H1 (cell line): Measurements from ENCODE around the gene UBE2D4. TPM values are rescaled to one million over a fixed set of nuclear protein-coding genes. Genes with fewer than 3 reads are reported as not detected.

Experiments
- CTCF ChIA-PET: fragments of 300-600 bp; sonication (Branson Sonifier 250); formaldehyde crosslinking; loops from one replicate; lab custom pipeline; 2021; ENCODE audit not compliant: partially characterized antibody; lab: Charles Lee
- POLR2A ChIA-PET: fragments of 300-600 bp; sonication (Branson Sonifier 250); formaldehyde crosslinking; loops from one replicate; lab custom pipeline; 2021; ENCODE audit warnings: inconsistent platforms; ENCODE audit not compliant: partially characterized antibody; lab: Charles Lee
- DNase-seq, 2 experiments: peaks; one replicate each; pipeline versions ENCODE4 v3.0.0 to v3.0.0-alpha.2; 2010 to 2022; ENCODE audit warnings: low spot score in 2 of 2, low read depth in 1 of 2, mixed read lengths in 1 of 2
- FAIRE-seq: peaks from 2 replicates; lab custom pipeline; 2011; peaks lifted over from hg19 to GRCh38; lab: Jason Lieb, UNC
- H2AFZ ChIP-seq: 2 replicates; pipeline ENCODE4 v1.8.1; 2012; ENCODE audit warnings: low read length, inconsistent platforms
- H2AK5ac ChIP-seq: 2 replicates; pipeline ENCODE4 v1.6.1; 2013; ENCODE audit warnings: low read depth, low read length
- H2BK120ac ChIP-seq: replicated peaks from 2 replicates; pipeline ENCODE3; 2013; ENCODE audit warnings: low read depth, low read length, inconsistent platforms
- H2BK12ac ChIP-seq: 2 replicates; pipeline ENCODE4 v1.6.1; 2013; ENCODE audit warnings: low read depth, low read length
- H2BK15ac ChIP-seq: 2 replicates; pipeline ENCODE4 v1.6.1; 2013; ENCODE audit warnings: low read length
- H2BK20ac ChIP-seq: 2 replicates; pipeline ENCODE4 v1.6.1; 2013; ENCODE audit warnings: low read length
- H2BK5ac ChIP-seq: 2 replicates; pipeline ENCODE4 v1.6.1; 2013; ENCODE audit warnings: low read depth, low read length
- H3K14ac ChIP-seq: 2 replicates; pipeline ENCODE4 v1.6.1; 2013; ENCODE audit warnings: inconsistent platforms; ENCODE audit not compliant: insufficient read length
- H3K18ac ChIP-seq: 2 replicates; pipeline ENCODE4 v1.6.1; 2013; ENCODE audit warnings: low read length; ENCODE audit errors: extremely low read depth
- H3K23ac ChIP-seq: 2 replicates; pipeline ENCODE4 v1.6.1; 2013; ENCODE audit warnings: inconsistent platforms; ENCODE audit not compliant: insufficient read length
- H3K23me2 ChIP-seq: 2 replicates; pipeline ENCODE4 v1.6.1; 2013; ENCODE audit warnings: low read depth, low read length
- H3K27ac ChIP-seq: 2 replicates; pipeline ENCODE4 v1.6.1; 2011; ENCODE audit warnings: low read depth, low read length, inconsistent platforms
- H3K27me3 ChIP-seq, 4 experiments: replicated peaks in 1 of 4; 1 replicate in 1 of 4; 2 replicates in 3 of 4; pipeline versions ENCODE4 v1.6.1 to v1.8.1; 2011 to 2013; ENCODE audit warnings: low read length in 3 of 4, mild to moderate bottlenecking in 3 of 4, inconsistent platforms in 2 of 4, mixed read lengths in 2 of 4, moderate library complexity in 1 of 4; ENCODE audit not compliant: control insufficient read depth in 3 of 4, insufficient read depth in 3 of 4; ENCODE audit errors: extremely low read depth in 1 of 4
- H3K36me3 ChIP-seq, 4 experiments: 2 replicates each; pipeline versions ENCODE4 v1.6.1 to v1.8.1; 2011 to 2013; ENCODE audit warnings: mild to moderate bottlenecking in 4 of 4, low read length in 3 of 4, moderate library complexity in 2 of 4, control low read depth in 1 of 4, inconsistent platforms in 1 of 4; ENCODE audit not compliant: insufficient read depth in 4 of 4, control insufficient read depth in 2 of 4
- H3K4ac ChIP-seq: replicated peaks from 2 replicates; pipeline ENCODE3; 2013; ENCODE audit warnings: low read length, low read depth, mixed read lengths, inconsistent platforms; ENCODE audit not compliant: insufficient read length
- H3K4me1 ChIP-seq, 4 experiments: replicated peaks in 1 of 4; 1 replicate in 1 of 4; 2 replicates in 3 of 4; pipeline versions ENCODE4 v1.6.1 to v1.8.1; 2011 to 2013; ENCODE audit warnings: low read length in 3 of 4, inconsistent platforms in 2 of 4, mixed read lengths in 1 of 4; ENCODE audit not compliant: insufficient read depth in 4 of 4, control insufficient read depth in 3 of 4
- H3K4me2 ChIP-seq, 2 experiments: 2 replicates each; pipeline versions ENCODE4 v1.6.1 to v1.8.1; 2011 to 2013; ENCODE audit warnings: low read depth in 2 of 2, low read length in 2 of 2, control low read depth in 1 of 2, inconsistent platforms in 1 of 2, mild to moderate bottlenecking in 1 of 2; ENCODE audit not compliant: insufficient read depth in 1 of 2
- H3K4me3 ChIP-seq, 4 experiments: fragments of 200-600, 300-600 bp in 1 of 4; sonication (generic), shearing (Covaris generic), sonication (Bioruptor Twin) in 1 of 4; 2 replicates each; pipeline versions ENCODE4 v1.5.1 to v1.8.1; 2011 to 2016; ENCODE audit warnings: low read length in 4 of 4, low read depth in 3 of 4, control low read depth in 2 of 4, inconsistent platforms in 2 of 4, mild to moderate bottlenecking in 2 of 4, mixed read lengths in 1 of 4, moderate library complexity in 1 of 4; ENCODE audit not compliant: insufficient read depth in 2 of 4; ENCODE audit errors: extremely low read depth in 1 of 4
- H3K56ac ChIP-seq: replicated peaks from 2 replicates; pipeline ENCODE3; 2013; ENCODE audit warnings: low read depth, mild to moderate bottlenecking, mixed read lengths, low read length, inconsistent platforms; ENCODE audit not compliant: insufficient read length
- H3K79me1 ChIP-seq: 2 replicates; pipeline ENCODE4 v1.6.1; 2013; ENCODE audit warnings: low read depth, low read length, control low read depth
- H3K79me2 ChIP-seq, 2 experiments: 2 replicates each; pipeline versions ENCODE4 v1.6.1 to v1.8.1; 2012 to 2013; ENCODE audit warnings: low read length in 2 of 2, mild to moderate bottlenecking in 2 of 2, inconsistent platforms in 1 of 2; ENCODE audit not compliant: insufficient read depth in 2 of 2, control insufficient read depth in 1 of 2
- H3K9ac ChIP-seq, 4 experiments: replicated peaks in 1 of 4; 1 replicate in 1 of 4; 2 replicates in 3 of 4; pipeline versions ENCODE4 v1.6.1 to v1.8.1; 2011 to 2013; ENCODE audit warnings: low read depth in 3 of 4, low read length in 3 of 4, control low read depth in 2 of 4, mild to moderate bottlenecking in 2 of 4, moderate library complexity in 2 of 4, inconsistent platforms in 1 of 4; ENCODE audit errors: extremely low read depth in 1 of 4
- H3K9me3 ChIP-seq, 2 experiments: 2 replicates each; pipeline versions ENCODE4 v1.6.1 to v1.8.1; 2012 to 2013; ENCODE audit warnings: mild to moderate bottlenecking in 2 of 2, moderate library complexity in 2 of 2, control low read depth in 1 of 2, inconsistent platforms in 1 of 2, low read depth in 1 of 2, low read length in 1 of 2, mixed read lengths in 1 of 2; ENCODE audit not compliant: insufficient read depth in 2 of 2
- H4K20me1 ChIP-seq, 2 experiments: replicated peaks in 1 of 2; 2 replicates each; pipeline versions ENCODE3 to v1.8.1; 2011 to 2013; ENCODE audit warnings: inconsistent platforms in 2 of 2, low read length in 2 of 2, mild to moderate bottlenecking in 1 of 2; ENCODE audit not compliant: insufficient read depth in 2 of 2, control insufficient read depth in 1 of 2
- H4K5ac ChIP-seq: 2 replicates; pipeline ENCODE4 v1.6.1; 2013; ENCODE audit warnings: low read length, low read depth, mixed read lengths, inconsistent platforms; ENCODE audit not compliant: insufficient read length
- H4K8ac ChIP-seq: 2 replicates; pipeline ENCODE4 v1.8.0; 2013; ENCODE audit warnings: mild to moderate bottlenecking, moderate library complexity, low read length, inconsistent platforms; ENCODE audit not compliant: insufficient read depth; ENCODE audit errors: extremely low read depth
- H4K91ac ChIP-seq: replicated peaks from 2 replicates; pipeline ENCODE3; 2013; ENCODE audit warnings: low read length, mixed read lengths, inconsistent platforms; ENCODE audit not compliant: insufficient read length
- BRCA1 ChIP-seq: IDR thresholded peaks from 2 replicates; pipeline ENCODE4 v1.6.1; 2012; ENCODE audit warnings: low read depth, low read length, improper control_type of control experiment
- CBX8 ChIP-seq: fragments of 300-800, 300-1000 bp; sonication (generic); IDR thresholded peaks from 2 replicates; pipeline ENCODE4 v1.7.1; 2016; ENCODE audit warnings: low read depth, low read length, borderline replicate concordance
- HDAC2 ChIP-seq, 2 experiments: fragments of 300-600 bp in 1 of 2; sonication (generic) in 1 of 2; IDR thresholded peaks; 2 replicates each; pipeline ENCODE4 v1.6.1; 2011 to 2012; ENCODE audit warnings: low read depth in 2 of 2, low read length in 2 of 2, mild to moderate bottlenecking in 2 of 2, moderate library complexity in 2 of 2, borderline replicate concordance in 1 of 2, inconsistent platforms in 1 of 2
- JUN ChIP-seq: IDR thresholded peaks from 2 replicates; pipeline ENCODE4 v1.6.1; 2011; ENCODE audit warnings: low read depth, mild to moderate bottlenecking, improper control_type of control experiment, low read length
- JUND ChIP-seq: IDR thresholded peaks from 2 replicates; pipeline ENCODE4 v1.6.1; 2011; ENCODE audit warnings: mild to moderate bottlenecking, improper control_type of control experiment, low read length
- NANOG ChIP-seq: IDR thresholded peaks from 2 replicates; pipeline ENCODE4 v1.6.1; 2011; ENCODE audit warnings: low read length, low read depth, mild to moderate bottlenecking, inconsistent platforms; ENCODE audit not compliant: insufficient read depth, poor library complexity, severe bottlenecking
- RBBP5 ChIP-seq: IDR thresholded peaks from 2 replicates; pipeline ENCODE4 v1.7.1; 2012; ENCODE audit warnings: low read depth, mild to moderate bottlenecking, inconsistent platforms, low read length, moderate library complexity, borderline replicate concordance
- RFX5 ChIP-seq: IDR thresholded peaks from 2 replicates; pipeline ENCODE4 v1.6.1; 2011; ENCODE audit warnings: low read depth, low read length, improper control_type of control experiment, borderline replicate concordance
- SP4 ChIP-seq: IDR thresholded peaks from 2 replicates; pipeline ENCODE4 v1.6.1; 2012; ENCODE audit warnings: low read length, inconsistent platforms
- USF2 ChIP-seq: IDR thresholded peaks from 2 replicates; pipeline ENCODE4 v1.6.1; 2011; ENCODE audit warnings: low read length, improper control_type of control experiment
- WGBS, 2 experiments: shearing (Covaris generic) in 1 of 2; methylation state at CpG; one replicate each; pipeline versions ENCODE4 v1.1.6 to v1.1.7; 2013 to 2015; ENCODE audit warnings: low lambda C conversion rate in 2 of 2, mixed read lengths in 2 of 2, inconsistent platforms in 1 of 2, low coverage in 1 of 2, missing lambda C conversion rate in 1 of 2; ENCODE audit not compliant: insufficient replicate concordance in 2 of 2, insufficient coverage in 1 of 2, insufficient read length in 1 of 2; ENCODE audit errors: extremely low coverage in 1 of 2, missing lambda C conversion rate in 1 of 2; 5-methylcytosine and 5-hydroxymethylcytosine counted together
- polyA plus RNA-seq, 7 experiments: library from polyadenylated mRNA; depleted of rRNA in 3 of 7; stranded (reverse) in 5 of 7; unstranded in 2 of 7; fragments of >200 nt in 5 of 7; fragments of 200-250 nt in 2 of 7; gene quantifications; 1 replicate in 5 of 7; 2 replicates in 1 of 7; 4 replicates in 1 of 7; pipeline versions ENCODE4 v1.2.1 to v1.2.3, GENCODE V29; 2011 to 2013; ENCODE audit warnings: missing spikeins in 2 of 7, mixed read lengths in 2 of 7
- total RNA-seq: library from RNA; stranded (reverse); fragmentation: NEBNext Ultra II Directional; extraction: Animal tissue kit (Norgen Biotek cat#: 25700); gene quantifications from 2 replicates; pipeline ENCODE4 v1.2.1, GENCODE V29; 2021

UBE2D4 gene
- total and polyA plus RNA-seq, 2 of the 8 experiments (the other 6 are each of a cell fraction or from before 2014, with no cell fraction given), result 3.4 to 9.4 TPM

GRCh38 chr7:43879477-43879876 is 46.8 kb upstream of the UBE2D4 start:
- POLR2A ChIA-PET, result interaction anchor here (1.2 to 1.7 kb wide), 4 partner anchors 8 to 26 kb away, joined by 3 to 7 read pairs (median 3); partner anchors contain the start of gene MRPS24
- DNase-seq (no peak), FAIRE-seq (no peak)
- H2AFZ ChIP-seq, result no peak overlapping the region
- no peak overlapping the region for H3K18ac ChIP-seq
- H3K4me1 ChIP-seq, result peaks cover 1 to 4% (median 2%) of the 10 kb centered on the region in 4 experiments; a peak in 3 of 7 replicates
- no peak overlapping the region for H3K14ac ChIP-seq
- no peaks in the 10 kb centered on the region for H4K20me1 ChIP-seq
- H2BK15ac ChIP-seq, result no peak overlapping the region
- H3K23me2 ChIP-seq, result no peaks in the 10 kb centered on the region
- H3K4me2 ChIP-seq, result no peak overlapping the region
- H3K23ac ChIP-seq, result no peak overlapping the region
- 96% methylated on average over 2 of the region's 2 CpGs; no CpG with 5 or more reads in 1 of the 2 experiments for WGBS, 2 experiments
- H4K5ac ChIP-seq, result no peak overlapping the region
- no peaks in the 10 kb centered on the region for H3K79me2 ChIP-seq
- H3K27me3 ChIP-seq, result no peaks in the 10 kb centered on the region
- no peak overlapping the region for H2BK20ac ChIP-seq
- no peak overlapping the region for H2BK5ac ChIP-seq
- no peaks in the 10 kb centered on the region for H3K79me1 ChIP-seq
- no peak overlapping the region for H2AK5ac ChIP-seq
- H4K8ac ChIP-seq, result no peak overlapping the region
- H3K36me3 ChIP-seq, result peaks cover 5 to 23% (median 12%) of the 10 kb centered on the region in 4 experiments; a peak in 6 of 8 replicates
- no peak overlapping the region for H3K27ac ChIP-seq
- H4K91ac ChIP-seq, result no peak overlapping the region
- H2BK120ac ChIP-seq, result no peak overlapping the region
- TF ChIP-seq CBX8, result no peak
- no peak for TF ChIP-seq NANOG
- TF ChIP-seq SP4, result no peak
- TF ChIP-seq RFX5, result no peak
- no peak for TF ChIP-seq BRCA1
- TF ChIP-seq USF2, result no peak
- no peak for TF ChIP-seq JUND
- TF ChIP-seq HDAC2 (IDR thresholded peaks at IDR 0.05; ENCODE audit: borderline replicate concordance in 1 of 2, low read depth in 2 of 2, low read length in 2 of 2), result no peak
- no peak for TF ChIP-seq RBBP5
- TF ChIP-seq JUN, result no peak
- TF ChIP-seq, all 59 proteins: peak for 0
- Histone ChIP-seq H2BK12ac (no peak overlapping the region), H3K9me3 (no peaks in the 10 kb centered on the region), H3K56ac (no peak overlapping the region), H3K4me3 (no peak overlapping the region), H3K9ac (no peak overlapping the region), H3K4ac (no peak overlapping the region)
- CTCF ChIA-PET, result interaction anchor here (1.3 to 1.6 kb wide), 3 partner anchors 63 to 75 kb away, joined by 3 to 6 read pairs (median 4); no protein-coding TSS in a partner anchor
